ENCODE measurements around the gene NPTX1. TPM values are rescaled to one million over a fixed set of nuclear protein-coding genes. Genes with fewer than 3 reads are reported as not detected.

Gene NPTX1
- total and polyA plus RNA-seq, 9 of the 15 experiments (the other 6 are each of a cell fraction or from before 2014, with no cell fraction given) = 0.04 TPM; not detected in 8

DNA sequence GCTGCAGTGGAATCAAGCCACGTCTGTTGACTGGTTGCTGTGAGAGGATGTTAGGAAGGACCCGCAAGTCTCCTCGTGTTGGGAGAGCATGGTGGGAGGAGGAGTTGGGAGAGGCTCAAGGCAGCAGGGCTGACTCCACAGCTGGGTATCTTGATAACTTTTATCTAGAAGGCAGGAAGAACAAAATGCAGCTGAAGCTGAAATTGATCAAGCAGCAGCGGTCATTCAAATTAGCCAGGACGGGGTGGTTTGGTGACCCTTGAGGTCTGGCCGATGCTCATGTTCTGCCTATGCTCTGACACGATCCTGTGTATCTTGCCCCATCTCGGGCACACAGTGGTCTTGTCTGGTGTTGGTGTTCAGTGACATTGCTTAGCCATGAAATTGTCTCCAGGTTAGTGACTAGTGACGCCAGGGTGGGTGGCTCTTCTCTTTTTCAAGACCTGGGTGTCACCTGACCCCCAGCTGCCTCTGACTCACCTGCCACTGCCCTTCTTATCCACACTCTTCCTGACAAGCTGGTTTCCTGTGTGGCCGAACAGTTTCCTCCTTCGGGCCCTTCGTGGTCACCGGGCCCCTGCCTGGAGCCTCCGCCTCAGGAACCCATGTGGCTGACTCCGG lies 19.1 kb downstream of the NPTX1 start (continued):
- TF ChIP-seq, protein P1, sequence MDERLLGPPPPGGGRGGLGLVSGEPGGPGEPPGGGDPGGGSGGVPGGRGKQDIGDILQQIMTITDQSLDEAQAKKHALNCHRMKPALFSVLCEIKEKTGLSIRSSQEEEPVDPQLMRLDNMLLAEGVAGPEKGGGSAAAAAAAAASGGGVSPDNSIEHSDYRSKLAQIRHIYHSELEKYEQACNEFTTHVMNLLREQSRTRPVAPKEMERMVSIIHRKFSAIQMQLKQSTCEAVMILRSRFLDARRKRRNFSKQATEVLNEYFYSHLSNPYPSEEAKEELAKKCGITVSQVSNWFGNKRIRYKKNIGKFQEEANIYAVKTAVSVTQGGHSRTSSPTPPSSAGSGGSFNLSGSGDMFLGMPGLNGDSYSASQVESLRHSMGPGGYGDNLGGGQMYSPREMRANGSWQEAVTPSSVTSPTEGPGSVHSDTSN (CRISPR knock-in tag; IDR thresholded peaks at IDR 0.05; ENCODE audit: low read depth) = no peak
- TF ChIP-seq, protein P1 (tag; conservative IDR thresholded peaks at IDR 0.05; ENCODE audit: low read depth) = no peak
- TF ChIP-seq SP2 (IDR thresholded peaks at IDR 0.05; ENCODE audit: extremely low read depth, low read depth, low read length, poor library complexity, severe bottlenecking) = no peak
- TF ChIP-seq ETV1 (tag; conservative IDR thresholded peaks at IDR 0.05; ENCODE audit: low read depth) = no peak
- TF ChIP-seq LARP7 (IDR thresholded peaks at IDR 0.05) = no peak
- TF ChIP-seq, protein P2, sequence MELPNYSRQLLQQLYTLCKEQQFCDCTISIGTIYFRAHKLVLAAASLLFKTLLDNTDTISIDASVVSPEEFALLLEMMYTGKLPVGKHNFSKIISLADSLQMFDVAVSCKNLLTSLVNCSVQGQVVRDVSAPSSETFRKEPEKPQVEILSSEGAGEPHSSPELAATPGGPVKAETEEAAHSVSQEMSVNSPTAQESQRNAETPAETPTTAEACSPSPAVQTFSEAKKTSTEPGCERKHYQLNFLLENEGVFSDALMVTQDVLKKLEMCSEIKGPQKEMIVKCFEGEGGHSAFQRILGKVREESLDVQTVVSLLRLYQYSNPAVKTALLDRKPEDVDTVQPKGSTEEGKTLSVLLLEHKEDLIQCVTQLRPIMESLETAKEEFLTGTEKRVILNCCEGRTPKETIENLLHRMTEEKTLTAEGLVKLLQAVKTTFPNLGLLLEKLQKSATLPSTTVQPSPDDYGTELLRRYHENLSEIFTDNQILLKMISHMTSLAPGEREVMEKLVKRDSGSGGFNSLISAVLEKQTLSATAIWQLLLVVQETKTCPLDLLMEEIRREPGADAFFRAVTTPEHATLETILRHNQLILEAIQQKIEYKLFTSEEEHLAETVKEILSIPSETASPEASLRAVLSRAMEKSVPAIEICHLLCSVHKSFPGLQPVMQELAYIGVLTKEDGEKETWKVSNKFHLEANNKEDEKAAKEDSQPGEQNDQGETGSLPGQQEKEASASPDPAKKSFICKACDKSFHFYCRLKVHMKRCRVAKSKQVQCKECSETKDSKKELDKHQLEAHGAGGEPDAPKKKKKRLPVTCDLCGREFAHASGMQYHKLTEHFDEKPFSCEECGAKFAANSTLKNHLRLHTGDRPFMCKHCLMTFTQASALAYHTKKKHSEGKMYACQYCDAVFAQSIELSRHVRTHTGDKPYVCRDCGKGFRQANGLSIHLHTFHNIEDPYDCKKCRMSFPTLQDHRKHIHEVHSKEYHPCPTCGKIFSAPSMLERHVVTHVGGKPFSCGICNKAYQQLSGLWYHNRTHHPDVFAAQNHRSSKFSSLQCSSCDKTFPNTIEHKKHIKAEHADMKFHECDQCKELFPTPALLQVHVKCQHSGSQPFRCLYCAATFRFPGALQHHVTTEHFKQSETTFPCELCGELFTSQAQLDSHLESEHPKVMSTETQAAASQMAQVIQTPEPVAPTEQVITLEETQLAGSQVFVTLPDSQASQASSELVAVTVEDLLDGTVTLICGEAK (IDR thresholded peaks at IDR 0.05) = no peak
- TF ChIP-seq, protein P2 (CRISPR knock-in tag; IDR thresholded peaks at IDR 0.05) = no peak
- no peak for TF ChIP-seq JUNB (CRISPR knock-in tag; conservative IDR thresholded peaks at IDR 0.05)
- TF ChIP-seq SPI1 (IDR thresholded peaks at IDR 0.05; ENCODE audit: borderline replicate concordance, low read depth, low read length) = no peak
- TF ChIP-seq ZKSCAN1 (IDR thresholded peaks at IDR 0.05; ENCODE audit: low read depth, low read length) = no peak
- TF ChIP-seq ILK (tag; IDR thresholded peaks at IDR 0.05; ENCODE audit: borderline replicate concordance, low read depth) = no peak
- no peak for TF ChIP-seq ETV6 (IDR thresholded peaks at IDR 0.05; ENCODE audit: borderline replicate concordance in 1 of 2, low read depth in 2 of 2, low read length in 1 of 2)
- TF ChIP-seq ETV6 (CRISPR knock-in tag; IDR thresholded peaks at IDR 0.05; ENCODE audit: borderline replicate concordance) = no peak
- TF ChIP-seq CBFA2T2 (conservative IDR thresholded peaks at IDR 0.05) = peak; percentile 80
- TF ChIP-seq STAT5A (IDR thresholded peaks at IDR 0.05; ENCODE audit: borderline replicate concordance, low read length) = peak; percentile 36; the same call in 1 of the 2 replicates
- no peak for TF ChIP-seq EHMT2 (IDR thresholded peaks at IDR 0.05)
